Ammon's horn (tissue), 1 donor: ENCODE measurements around the gene MZT2A.
"Not testable (repeated sequence)": the region's sequence is repeated elsewhere in the genome, so short reads cannot be mapped to it uniquely, and the experiment has no call there.

Experiments used
- DNase-seq: peaks from one replicate; pipeline ENCODE4 v3.0.0-alpha.2; 2016; ENCODE audit warnings: low spot score

The MZT2A gene

DNA sequence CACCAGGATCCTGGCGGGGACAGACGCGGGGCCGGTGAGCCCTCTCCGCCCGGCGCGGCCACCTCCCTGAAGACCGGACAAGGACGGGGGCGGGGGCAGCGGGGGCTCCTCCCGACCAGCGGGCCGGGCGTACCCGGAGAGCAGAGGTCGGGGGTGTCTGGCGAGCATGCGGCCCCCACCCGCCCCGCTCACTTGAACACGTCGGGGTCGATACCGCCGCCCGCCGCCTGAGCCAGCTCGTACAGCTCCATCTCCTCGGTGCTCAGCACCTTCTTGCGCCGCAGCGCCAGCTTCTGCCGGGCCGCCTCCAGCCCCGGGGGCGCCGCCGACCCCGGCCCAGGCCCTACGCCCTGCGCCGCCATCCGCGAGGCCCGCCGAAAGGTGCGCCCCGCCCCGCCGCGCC, at the start of gene MZT2A:
Gene MZT2A, minus strand, starts transcription at position 383 of the 403 bp plus-strand sequence. Its CDS starts 21 bp downstream, at position 362.
- DNase-seq: peak; percentile 18

GRCh38 chr2:131538856-131539255, 46.7 kb upstream of the MZT2A start:
- DNase-seq: not testable (repeated sequence)

GRCh38 chr2:131536841-131537240, 44.6 kb upstream of the MZT2A start:
- not testable (repeated sequence) for DNase-seq

- DNase-seq: not testable (repeated sequence)
These were observed 44.0 kb upstream of the MZT2A start for GRCh38 chr2:131535951-131536826.

DNA sequence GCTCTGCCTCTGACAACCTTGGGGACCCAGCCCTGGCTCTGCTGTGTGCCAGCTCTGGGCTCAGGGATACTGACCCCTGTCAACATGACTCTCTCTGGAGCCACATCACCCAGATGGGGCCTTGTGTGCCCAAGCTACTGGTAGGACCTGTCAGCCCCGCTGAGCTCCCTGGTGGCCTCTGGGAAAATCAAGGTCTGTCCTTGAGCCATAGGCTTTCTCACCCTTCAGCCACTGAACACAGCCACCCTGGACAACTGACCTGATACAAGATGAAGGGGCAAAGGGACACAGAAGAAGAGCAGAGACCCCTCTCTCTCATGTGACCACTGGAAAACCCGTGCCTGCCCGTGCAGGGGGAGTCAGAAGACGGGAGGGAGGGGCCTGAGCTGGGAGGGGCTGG, 43.3 kb upstream of the MZT2A start:
- no peak for DNase-seq

GRCh38 chr2:131534965-131535364, 42.8 kb upstream of the MZT2A start:
- DNase-seq: not testable (repeated sequence)

GRCh38 chr2:131534317-131534672, 42.1 kb upstream of the MZT2A start:
- not testable (repeated sequence) for DNase-seq

- not testable (repeated sequence) for DNase-seq
These were observed 41.6 kb upstream of the MZT2A start for GRCh38 chr2:131533609-131534316.

GRCh38 chr2:131532723-131533608, 40.8 kb upstream of the MZT2A start:
- DNase-seq: not testable (repeated sequence)

DNA sequence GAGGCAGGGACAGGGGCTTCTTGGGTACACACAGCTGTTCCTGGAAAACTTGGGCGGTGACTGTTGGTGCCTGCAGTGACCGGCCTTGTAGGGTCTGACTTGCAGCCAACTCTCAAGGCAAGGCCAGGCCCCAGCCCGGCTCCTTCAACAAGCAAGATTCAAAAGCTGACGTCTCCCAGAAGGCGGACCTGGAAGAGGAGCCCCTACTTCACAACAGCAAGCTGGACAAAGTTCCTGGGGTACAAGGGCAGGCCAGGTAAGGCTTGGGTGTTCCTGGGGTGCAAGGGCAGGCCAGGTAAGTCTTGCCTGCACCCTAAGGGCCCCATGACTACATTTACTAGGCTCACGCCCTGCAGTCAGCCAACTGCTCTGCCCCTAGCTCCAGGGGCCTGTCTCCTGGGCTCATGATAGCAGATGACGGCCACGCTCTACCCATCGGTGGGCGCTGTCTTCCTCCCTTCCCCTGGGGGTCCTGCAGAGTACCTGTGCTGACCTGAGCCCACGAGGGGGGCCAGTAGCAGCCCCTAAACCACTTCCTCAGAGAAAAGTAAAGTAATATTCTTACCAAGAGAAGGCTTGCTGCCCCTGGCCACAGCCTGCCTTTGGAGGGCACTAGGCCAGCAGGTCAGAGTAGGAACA, 39.5 kb upstream of the MZT2A start:
- DNase-seq: not testable (repeated sequence)

DNA sequence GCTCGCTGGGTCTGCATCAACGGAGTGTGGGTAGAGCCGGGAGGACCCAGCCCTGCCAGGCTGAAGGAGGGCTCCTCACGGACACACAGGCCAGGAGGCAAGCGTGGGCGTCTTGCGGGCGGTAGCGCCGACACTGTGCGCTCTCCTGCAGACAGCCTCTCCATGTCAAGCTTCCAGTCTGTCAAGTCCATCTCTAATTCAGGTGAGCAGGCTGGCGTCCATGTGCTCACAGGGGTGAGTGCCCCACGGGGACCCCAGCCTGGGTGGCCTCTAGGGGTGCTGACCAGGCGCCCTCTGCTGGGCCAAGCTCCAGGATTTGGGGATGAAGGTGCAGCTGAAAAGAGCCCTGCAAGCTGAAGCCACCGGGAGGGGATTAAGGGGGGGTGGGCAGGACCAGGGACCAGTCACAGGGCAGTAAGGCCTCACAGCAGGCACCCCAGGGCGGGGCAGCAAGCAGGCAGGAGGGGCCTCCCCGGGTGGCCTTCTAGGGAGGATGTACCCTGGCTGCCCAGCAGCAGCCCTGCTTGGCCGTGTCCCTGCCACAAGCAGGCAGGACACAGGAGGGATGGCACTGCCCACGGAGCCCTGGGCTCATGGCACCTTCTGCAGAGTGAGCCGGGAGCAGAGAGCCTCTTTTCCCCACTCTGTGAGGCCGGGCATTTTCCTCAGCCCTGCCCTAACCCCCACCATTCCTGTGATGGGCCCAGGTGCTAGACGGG, 38.6 kb upstream of the MZT2A start:
- DNase-seq: not testable (repeated sequence)

- DNase-seq: not testable (repeated sequence)
These were observed 37.8 kb upstream of the MZT2A start for GRCh38 chr2:131529864-131530445.

DNA sequence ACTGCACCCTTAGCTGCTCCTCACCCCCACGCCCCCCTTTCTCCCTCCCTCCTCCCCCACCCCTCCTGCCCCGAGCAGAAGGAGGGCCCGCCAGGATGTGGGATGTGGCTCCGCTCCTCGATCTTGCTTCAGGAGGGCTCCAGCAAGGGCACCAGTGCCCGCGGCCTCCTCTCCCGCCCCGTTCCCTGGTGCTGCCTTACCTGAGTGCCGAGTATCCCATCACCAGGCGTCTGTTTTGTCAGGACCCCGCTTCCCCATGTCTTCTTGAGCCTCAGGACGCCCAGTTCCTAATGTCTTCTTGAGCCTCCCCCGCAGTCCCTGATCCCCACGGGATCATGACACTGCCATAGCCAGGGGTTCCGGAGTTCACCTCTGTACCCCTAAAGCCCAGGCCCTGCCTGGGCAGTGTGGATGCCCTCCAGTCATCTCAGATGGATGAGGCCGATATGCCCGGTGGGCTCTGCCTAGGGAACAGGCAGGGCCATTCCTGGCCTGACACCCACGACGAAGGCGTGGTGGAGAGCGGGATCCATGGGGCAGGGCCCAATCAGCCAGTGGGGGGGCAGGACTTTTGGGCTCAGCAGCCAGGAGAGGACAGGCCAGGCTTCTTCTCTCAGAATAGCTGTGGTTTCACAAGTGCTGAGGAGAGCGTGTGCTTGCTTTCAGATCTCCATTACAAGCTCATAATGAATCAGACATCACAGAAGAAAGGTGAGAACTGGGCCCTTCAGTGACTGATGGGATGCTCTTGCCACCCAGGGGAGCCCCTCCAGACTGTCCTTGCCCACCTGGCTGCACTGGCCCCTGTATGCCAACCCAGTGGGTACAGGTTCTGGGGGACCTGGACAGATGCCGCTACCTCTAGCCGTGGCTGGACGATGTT, 37.0 kb upstream of the MZT2A start:
- DNase-seq: not testable (repeated sequence)

GRCh38 chr2:131527131-131528001, 35.2 kb upstream of the MZT2A start, which contains the start of gene CCDC74A:
TSS of gene CCDC74A (plus strand) at chr2:131527888. CDS start at chr2:131527971, 83 bp downstream.
- DNase-seq: peak; percentile 65

DNA sequence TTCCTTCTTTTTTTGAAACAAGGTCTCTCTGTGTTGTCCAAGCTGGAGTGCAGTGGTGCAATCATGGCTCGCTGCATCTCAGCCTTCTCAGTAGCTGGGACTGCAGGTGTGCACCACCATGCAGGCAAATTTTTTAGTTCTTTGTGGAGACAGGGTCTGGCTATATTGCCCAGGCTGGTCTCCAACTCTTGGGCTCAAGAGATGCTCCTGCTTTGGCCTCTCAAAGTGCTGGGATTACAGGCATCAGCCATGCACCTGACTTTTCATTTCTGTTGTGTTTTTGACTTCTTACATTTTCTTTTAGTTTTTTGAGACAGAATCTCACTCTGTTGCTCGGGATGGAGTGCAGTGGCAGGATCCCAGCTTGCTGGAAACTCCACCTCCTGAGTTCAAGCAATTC, 33.1 kb upstream of the MZT2A start:
- DNase-seq: not testable (repeated sequence)

DNA sequence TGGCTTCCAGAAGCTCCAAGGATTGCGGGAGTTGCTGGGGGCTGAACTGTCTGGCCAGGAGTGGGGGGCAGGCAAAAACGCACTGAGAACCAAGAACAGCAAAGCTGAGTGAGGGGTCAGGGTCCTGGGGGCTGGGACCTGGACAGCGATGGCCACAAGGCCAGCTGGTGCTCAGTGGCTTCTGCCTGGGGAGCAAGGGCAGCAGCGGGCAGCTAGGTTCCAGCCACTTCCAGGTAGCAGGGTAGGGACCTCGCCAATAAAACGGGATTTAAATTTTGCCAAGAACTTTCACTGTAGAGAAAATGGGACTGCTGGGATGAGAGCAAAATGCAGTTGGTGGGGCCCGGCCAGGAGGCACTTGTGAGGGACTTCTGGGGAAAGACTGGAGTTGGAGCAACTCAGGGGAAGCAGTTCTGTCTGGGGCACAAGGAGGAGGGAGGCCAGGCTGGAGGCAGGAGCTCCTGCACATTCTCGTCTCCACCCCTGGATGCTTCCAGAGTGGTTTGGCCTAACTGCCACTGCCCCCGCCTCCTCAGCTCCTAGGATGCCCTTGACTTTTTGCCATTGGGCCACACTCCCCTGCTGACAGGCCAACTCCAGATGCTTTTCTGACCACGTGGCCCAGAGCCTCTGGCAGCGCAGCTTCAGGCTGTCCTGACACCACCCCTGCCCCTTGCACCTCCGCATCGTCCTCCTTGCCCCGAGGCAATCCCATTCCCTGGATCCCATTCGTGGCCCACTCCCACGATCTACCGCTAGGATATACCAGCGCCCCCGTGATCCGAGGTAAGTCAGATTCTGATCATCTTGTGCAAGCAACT, 30.0 kb upstream of the MZT2A start:
- DNase-seq: no peak

- DNase-seq: not testable (repeated sequence)
These were observed 29.3 kb upstream of the MZT2A start for GRCh38 chr2:131521524-131521923.
